Mucosa of rectum (tissue), 2 donors: Measurements from ENCODE around the gene SHANK2.

ENCODE experiments used
- H3K27ac ChIP-seq, 2 donors: one replicate each; pipeline ENCODE4 v1.7.0; 2013; ENCODE audit warnings: inconsistent platforms in 2 of 2, low read depth in 2 of 2, low read length in 2 of 2
- H3K27me3 ChIP-seq, 2 donors: one replicate each; pipeline ENCODE4 v1.7.0; 2013; ENCODE audit warnings: low read length in 2 of 2; ENCODE audit not compliant: control insufficient read depth in 2 of 2, insufficient read depth in 2 of 2
- H3K36me3 ChIP-seq, 2 donors: one replicate each; pipeline ENCODE4 v1.7.0; 2013; ENCODE audit warnings: low read length in 2 of 2; ENCODE audit not compliant: control insufficient read depth in 2 of 2, insufficient read depth in 2 of 2
- H3K4me1 ChIP-seq, 2 donors: one replicate each; pipeline ENCODE4 v1.7.0; 2013; ENCODE audit warnings: low read length in 2 of 2, mild to moderate bottlenecking in 1 of 2; ENCODE audit not compliant: control insufficient read depth in 2 of 2, insufficient read depth in 2 of 2
- H3K4me3 ChIP-seq, 2 donors: one replicate each; pipeline ENCODE4 v1.7.0; 2013; ENCODE audit warnings: low read length in 2 of 2
- H3K9ac ChIP-seq, 2 donors: one replicate each; pipeline ENCODE4 v1.7.0; 2013; ENCODE audit warnings: low read length in 2 of 2, low read depth in 1 of 2, mild to moderate bottlenecking in 1 of 2
- H3K9me3 ChIP-seq, 2 donors: one replicate each; pipeline ENCODE4 v1.7.0; 2013; ENCODE audit warnings: low read length in 2 of 2; ENCODE audit not compliant: control insufficient read depth in 2 of 2
- donor health status: healthy.
- donor health status: Normal muscosa, but diverticular disease.

The SHANK2 gene

DNA sequence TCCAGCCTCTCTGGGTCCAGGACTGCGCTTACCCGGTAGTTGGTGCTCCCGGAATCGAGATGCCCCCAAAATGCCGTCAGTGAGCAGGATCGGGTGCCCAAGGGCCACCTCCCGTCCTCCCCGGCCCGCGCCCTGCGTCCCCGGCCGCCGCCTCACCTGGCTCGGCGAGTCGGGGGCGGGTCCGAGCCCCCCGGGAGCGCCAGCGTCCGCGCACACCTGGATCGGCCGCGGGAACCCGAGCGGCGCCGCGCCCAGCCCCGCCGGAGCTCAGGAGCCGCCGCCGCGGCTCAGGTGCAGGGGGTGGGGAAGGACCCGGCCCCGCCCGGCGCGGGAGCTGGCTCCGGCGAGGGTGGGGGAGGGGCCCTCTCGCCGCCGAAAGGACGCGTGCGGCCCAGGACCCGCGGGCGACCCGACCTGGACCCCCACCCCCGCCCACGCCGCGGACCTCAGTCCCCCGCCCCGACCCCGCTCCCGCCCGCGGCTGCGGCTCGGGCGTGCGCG lies at the start of gene SHANK2:
TSS of gene SHANK2 (minus strand) at position 309 of the 501 bp plus-strand sequence. CDS start 105,251 bp downstream, outside the sequence.
- Histone ChIP-seq H3K9ac (peak within 1 kb of the TSS; percentile 70 to 90), H3K4me3 (peak within 1 kb of the TSS; percentile 76 to 79), H3K27me3 (peaks cover 0 to 2% of the 10 kb centered on the region in 2 donors), H3K4me1 (peaks cover 4 to 11% of the 10 kb centered on the region in 2 donors), H3K9me3 (no peaks in the 10 kb centered on the region), H3K36me3 (no peaks in the 10 kb centered on the region), H3K27ac (peak within 1 kb of the TSS; percentile 76 to 77)

DNA sequence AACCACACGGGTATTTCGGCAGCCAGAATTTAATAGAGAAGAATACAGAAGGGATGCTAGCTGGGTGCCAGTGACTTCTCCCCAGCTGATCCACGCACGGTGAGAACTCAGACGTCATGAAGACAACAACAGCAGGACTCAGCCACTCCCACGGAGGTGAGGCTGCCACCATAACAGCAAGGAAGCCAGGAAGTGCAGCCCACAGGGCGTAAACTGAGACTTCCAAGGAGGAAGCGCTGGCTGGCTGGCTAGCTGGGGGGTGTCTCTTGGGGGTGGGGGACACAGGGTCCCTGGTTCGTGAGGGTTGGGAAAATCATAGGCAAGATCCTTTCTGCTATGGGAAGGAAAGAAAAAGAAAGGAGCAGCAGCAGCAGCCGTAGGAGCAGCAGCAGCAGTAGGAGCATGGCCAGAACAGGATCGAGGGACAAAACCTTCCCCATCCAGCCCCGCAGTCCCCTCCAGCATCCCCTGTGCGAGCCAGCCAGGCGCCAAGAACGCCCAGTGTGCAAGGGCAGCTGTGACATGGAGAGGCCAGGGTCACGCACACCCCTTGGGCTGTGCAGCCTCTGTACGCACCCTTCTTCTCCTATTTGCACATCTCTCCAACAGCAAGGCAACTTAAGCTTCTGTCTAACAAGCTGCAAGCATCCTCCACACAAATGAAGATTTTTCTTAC lies 49.6 kb upstream of the SHANK2 start:
- no peak overlapping the region for H3K4me3 ChIP-seq
- no peaks in the 10 kb centered on the region for H3K9me3 ChIP-seq
- no peaks in the 10 kb centered on the region for H3K36me3 ChIP-seq
- H3K27me3 ChIP-seq, result no peaks in the 10 kb centered on the region
- H3K9ac ChIP-seq, result no peak overlapping the region
- no peaks in the 10 kb centered on the region for H3K4me1 ChIP-seq
- H3K27ac ChIP-seq, result no peak overlapping the region

DNA sequence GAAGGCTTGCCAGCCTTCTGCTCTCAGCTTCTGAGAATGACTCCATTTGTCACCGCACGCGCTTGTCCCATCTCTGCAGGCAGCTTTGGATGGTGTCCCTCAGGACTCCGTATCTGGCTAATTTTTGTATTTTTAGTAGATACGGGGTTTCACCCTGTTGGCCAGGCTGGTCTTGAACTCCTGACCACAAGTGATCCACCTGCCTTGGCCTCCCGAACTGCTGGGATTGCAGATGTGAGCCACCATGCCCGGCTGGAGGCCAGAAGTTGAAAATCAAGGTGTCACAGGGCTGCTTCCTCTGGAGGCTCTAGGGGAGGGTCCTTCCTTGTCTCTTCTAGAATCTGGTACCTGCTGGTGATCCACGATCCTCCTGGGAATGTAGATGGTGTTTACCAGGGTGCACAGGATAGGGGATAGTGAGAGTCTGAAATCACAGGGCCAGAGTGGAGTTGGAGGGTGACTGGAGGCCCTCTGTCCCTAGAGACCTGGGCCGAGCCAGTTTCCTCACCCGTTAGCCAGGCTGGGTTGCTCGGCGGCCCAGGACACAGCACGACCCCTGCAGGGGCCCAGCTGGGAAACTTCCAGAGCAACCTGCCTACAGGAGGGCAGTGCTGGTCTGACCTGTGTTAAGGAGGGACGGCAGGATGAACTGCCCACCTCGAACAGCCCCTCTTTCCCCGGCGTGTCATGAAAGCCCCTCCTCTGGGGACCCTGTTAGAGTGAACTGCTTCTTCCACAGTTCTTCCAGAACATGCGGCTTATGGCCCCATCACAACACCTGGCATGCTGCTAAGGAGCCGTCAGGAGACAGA lies 48.9 kb upstream of the SHANK2 start:
- no peak overlapping the region for H3K4me3 ChIP-seq
- no peak overlapping the region for H3K27ac ChIP-seq
- no peaks in the 10 kb centered on the region for H3K9me3 ChIP-seq
- no peaks in the 10 kb centered on the region for H3K36me3 ChIP-seq
- H3K4me1 ChIP-seq, result no peaks in the 10 kb centered on the region
- no peaks in the 10 kb centered on the region for H3K27me3 ChIP-seq
- H3K9ac ChIP-seq, result no peak overlapping the region

DNA sequence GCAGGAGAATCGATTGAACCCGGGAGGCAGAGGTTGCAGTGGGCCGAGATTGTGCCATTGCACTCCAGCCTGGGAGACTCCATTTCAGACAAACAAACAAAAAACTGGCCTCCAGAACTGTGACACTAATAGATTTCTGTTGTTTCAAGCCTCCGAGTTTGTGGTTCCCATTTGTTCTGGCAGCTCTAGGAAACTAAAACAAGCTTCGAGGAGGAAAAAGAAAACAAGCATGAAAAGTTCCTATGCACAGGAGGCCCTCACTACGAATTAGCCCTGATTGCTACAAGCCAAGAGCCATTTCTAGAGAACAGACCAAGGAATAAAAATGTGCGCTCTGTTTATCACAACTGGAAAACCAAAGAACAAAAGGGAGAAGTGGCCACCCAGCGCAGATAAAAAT lies 47.8 kb upstream of the SHANK2 start:
- H3K4me1 ChIP-seq, result no peaks in the 10 kb centered on the region
- no peak overlapping the region for H3K4me3 ChIP-seq
- H3K36me3 ChIP-seq, result no peaks in the 10 kb centered on the region
- no peak overlapping the region for H3K27ac ChIP-seq
- no peaks in the 10 kb centered on the region for H3K27me3 ChIP-seq
- no peaks in the 10 kb centered on the region for H3K9me3 ChIP-seq
- no peak overlapping the region for H3K9ac ChIP-seq

- Histone ChIP-seq H3K9me3 (no peaks in the 10 kb centered on the region), H3K9ac (no peak overlapping the region), H3K27ac (no peak overlapping the region), H3K36me3 (peaks cover 0 to 3% of the 10 kb centered on the region in 2 donors), H3K4me3 (no peak overlapping the region), H3K27me3 (no peaks in the 10 kb centered on the region), H3K4me1 (no peaks in the 10 kb centered on the region)
Observed at GRCh38 chr11:71298761-71299181, 46.4 kb upstream of the SHANK2 start.

DNA sequence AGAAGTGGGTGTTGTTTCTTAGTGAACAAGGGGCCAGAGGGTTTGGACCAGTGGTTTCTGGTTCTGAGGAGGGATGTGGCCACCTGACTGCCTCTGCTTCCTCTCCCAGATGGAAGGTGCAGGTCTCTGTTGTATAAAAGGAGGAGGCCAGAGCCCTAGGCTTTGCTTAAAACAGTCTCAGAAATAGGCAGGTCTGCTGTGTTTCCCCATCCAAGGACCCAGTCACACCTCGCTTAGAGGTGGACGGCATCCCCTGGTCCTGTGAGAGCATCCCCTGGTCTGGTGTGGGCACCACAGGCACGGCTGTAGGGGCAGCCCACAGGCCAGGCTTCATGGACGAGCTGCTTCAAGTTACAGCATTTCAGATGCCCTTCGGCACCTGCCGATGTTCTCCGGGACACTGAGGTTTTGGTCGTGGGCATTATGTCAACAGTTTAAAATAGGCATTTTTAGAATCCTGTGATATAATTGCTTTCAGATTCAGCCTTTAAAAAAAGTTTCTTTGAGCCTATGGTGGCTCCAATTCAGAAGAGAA lies 45.7 kb upstream of the SHANK2 start:
- Histone ChIP-seq H3K4me1 (no peaks in the 10 kb centered on the region), H3K4me3 (no peak overlapping the region), H3K27me3 (no peaks in the 10 kb centered on the region), H3K36me3 (peaks cover 0 to 3% of the 10 kb centered on the region in 2 donors), H3K9me3 (no peaks in the 10 kb centered on the region), H3K9ac (no peak overlapping the region), H3K27ac (no peak overlapping the region)

DNA sequence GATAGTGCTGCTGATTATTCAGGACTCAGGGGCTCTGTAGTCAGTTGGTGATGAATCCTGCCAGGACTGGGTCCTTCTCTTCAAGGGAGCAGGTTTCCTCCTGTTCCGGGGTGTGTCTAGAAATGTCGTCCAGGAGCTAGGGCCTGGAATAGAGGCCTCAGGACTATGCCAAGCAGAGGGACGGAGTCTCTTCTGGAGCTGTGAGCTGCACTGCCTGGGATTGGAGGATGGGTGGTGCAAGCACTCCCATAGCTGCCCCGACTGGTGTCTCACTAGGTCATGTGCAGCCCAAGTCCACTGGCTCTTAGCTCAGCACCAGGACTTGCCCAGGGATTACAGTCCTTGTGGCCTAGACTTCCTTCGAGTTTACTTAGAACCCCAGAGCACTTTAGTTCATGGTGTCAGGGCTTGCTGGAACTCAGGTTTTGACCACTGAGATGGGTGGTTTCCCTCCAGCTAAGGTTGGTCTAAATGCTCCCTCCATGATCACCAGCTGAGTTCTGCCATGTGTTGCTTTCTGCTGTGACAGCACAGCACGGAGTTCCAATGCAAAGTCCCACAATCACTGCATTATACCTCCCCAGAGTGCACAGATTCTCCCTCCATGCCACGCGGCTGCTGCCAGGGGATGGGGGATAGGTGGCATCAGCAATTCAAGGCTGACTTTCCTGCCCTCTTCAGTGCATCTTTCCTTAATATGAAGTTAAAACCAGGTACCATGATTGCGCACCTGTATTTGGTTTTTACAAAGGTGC lies 42.6 kb upstream of the SHANK2 start:
- Histone ChIP-seq H3K4me1 (no peaks in the 10 kb centered on the region), H3K27me3 (no peaks in the 10 kb centered on the region), H3K4me3 (no peak overlapping the region), H3K9me3 (no peaks in the 10 kb centered on the region), H3K36me3 (peaks cover 0 to 3% of the 10 kb centered on the region in 2 donors), H3K27ac (no peak overlapping the region), H3K9ac (no peak overlapping the region)

GRCh38 chr11:71293961-71294782 lies 41.8 kb upstream of the SHANK2 start:
- H3K4me1 ChIP-seq, result no peaks in the 10 kb centered on the region
- no peaks in the 10 kb centered on the region for H3K9me3 ChIP-seq
- no peak overlapping the region for H3K27ac ChIP-seq
- H3K36me3 ChIP-seq, result peaks cover 0 to 3% of the 10 kb centered on the region in 2 donors
- no peaks in the 10 kb centered on the region for H3K27me3 ChIP-seq
- H3K4me3 ChIP-seq, result no peak overlapping the region
- no peak overlapping the region for H3K9ac ChIP-seq
